Testis (tissue), 2 donors: Measurements from ENCODE around the gene EEFSEC.

Experiments
- POLR2A ChIP-seq: fragments of 450-650 bp; IDR thresholded peaks from one replicate; pipeline ENCODE4 v1.6.1; 2017; ENCODE audit warnings: antibody characterized with exemption, mild to moderate bottlenecking, moderate library complexity
- TF ChIP-seq, protein P1 (sequence below), 3 experiments: fragments of 450-650 bp in 2 of 3; fragments of 200-600 bp in 1 of 3; sonication (generic) in 1 of 3; IDR thresholded peaks; one replicate each; pipeline ENCODE4 v1.5.1; 2016 to 2019; ENCODE audit warnings: antibody characterized with exemption in 3 of 3, mild to moderate bottlenecking in 2 of 3, moderate library complexity in 1 of 3

GRCh38 chr3:128270559-128271492 lies 117.5 kb downstream of the EEFSEC start:
- TF ChIP-seq, protein P1, sequence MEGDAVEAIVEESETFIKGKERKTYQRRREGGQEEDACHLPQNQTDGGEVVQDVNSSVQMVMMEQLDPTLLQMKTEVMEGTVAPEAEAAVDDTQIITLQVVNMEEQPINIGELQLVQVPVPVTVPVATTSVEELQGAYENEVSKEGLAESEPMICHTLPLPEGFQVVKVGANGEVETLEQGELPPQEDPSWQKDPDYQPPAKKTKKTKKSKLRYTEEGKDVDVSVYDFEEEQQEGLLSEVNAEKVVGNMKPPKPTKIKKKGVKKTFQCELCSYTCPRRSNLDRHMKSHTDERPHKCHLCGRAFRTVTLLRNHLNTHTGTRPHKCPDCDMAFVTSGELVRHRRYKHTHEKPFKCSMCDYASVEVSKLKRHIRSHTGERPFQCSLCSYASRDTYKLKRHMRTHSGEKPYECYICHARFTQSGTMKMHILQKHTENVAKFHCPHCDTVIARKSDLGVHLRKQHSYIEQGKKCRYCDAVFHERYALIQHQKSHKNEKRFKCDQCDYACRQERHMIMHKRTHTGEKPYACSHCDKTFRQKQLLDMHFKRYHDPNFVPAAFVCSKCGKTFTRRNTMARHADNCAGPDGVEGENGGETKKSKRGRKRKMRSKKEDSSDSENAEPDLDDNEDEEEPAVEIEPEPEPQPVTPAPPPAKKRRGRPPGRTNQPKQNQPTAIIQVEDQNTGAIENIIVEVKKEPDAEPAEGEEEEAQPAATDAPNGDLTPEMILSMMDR (IDR thresholded peaks at IDR 0.05) = no peak
- no peak for TF ChIP-seq POLR2A
